ENCODE measurements around the gene SPATA33. TPM values are rescaled to one million over a fixed set of nuclear protein-coding genes. Genes with fewer than 3 reads are reported as not detected.
"Not testable (repeated sequence)": the region's sequence is repeated elsewhere in the genome, so short reads cannot be mapped to it uniquely, and the experiment has no call there.

The SPATA33 gene
- total RNA-seq, 1 donor from 2014 or later, result 12.3 TPM

GRCh38 chr16:89697616-89698331, 40.1 kb downstream of the SPATA33 start:
- H3K4me2 ChIP-seq (ENCODE audit: low read length), result no peak overlapping the region
- H3K4me1 Mint-ChIP-seq (ENCODE audit: low read depth, unreplicated experiment), result no peaks in the 10 kb centered on the region
- H3K9me3 ChIP-seq (ENCODE audit: insufficient read depth, low read depth, low read length), result no peaks in the 10 kb centered on the region
- no peaks in the 10 kb centered on the region for H3K27me3 ChIP-seq (ENCODE audit: insufficient read depth, low read length)
- H3K36me3 ChIP-seq (ENCODE audit: insufficient read depth, low read length), result peaks cover 7% of the 10 kb centered on the region
- H3K9ac ChIP-seq (ENCODE audit: low read length), result no peak overlapping the region
- H3K27me3 Mint-ChIP-seq (ENCODE audit: low read depth, unreplicated experiment), result no peaks in the 10 kb centered on the region
- H3K4me3 ChIP-seq (ENCODE audit: insufficient read depth, low read depth, low read length), result no peak overlapping the region
- H3K4me3 Mint-ChIP-seq (ENCODE audit: unreplicated experiment), result no peak overlapping the region
- peaks cover 14% of the 10 kb centered on the region for H3K4me1 ChIP-seq (ENCODE audit: insufficient read depth, low read length)
- no peak overlapping the region for H3K27ac ChIP-seq (ENCODE audit: low read depth, low read length)
- H4K20me1 ChIP-seq (ENCODE audit: insufficient read depth, low read length), result peaks cover 42% of the 10 kb centered on the region
- H3K27ac Mint-ChIP-seq (ENCODE audit: unreplicated experiment), result no peak overlapping the region
- DNase-seq (ENCODE audit: low read depth) (no peak), FAIRE-seq (no peak)
- H3K79me2 ChIP-seq (ENCODE audit: insufficient read depth, low read length), result no peaks in the 10 kb centered on the region
- H3K9me3 Mint-ChIP-seq (ENCODE audit: unreplicated experiment), result no peaks in the 10 kb centered on the region
- no peak for TF ChIP-seq CTCF (IDR thresholded peaks at IDR 0.05; ENCODE audit: insufficient read depth, low read depth, low read length)
- TF ChIP-seq EZH2 (IDR thresholded peaks at IDR 0.05; ENCODE audit: insufficient read depth, low read length), result no peak
- no peak overlapping the region for H2AFZ ChIP-seq (ENCODE audit: low read depth, low read length)
- peaks cover 11% of the 10 kb centered on the region for H3K36me3 Mint-ChIP-seq (ENCODE audit: low read depth, unreplicated experiment)

GRCh38 chr16:89698717-89699116, 41.1 kb downstream of the SPATA33 start:
- H3K9me3 Mint-ChIP-seq (ENCODE audit: unreplicated experiment); H3K4me3 ChIP-seq (ENCODE audit: insufficient read depth, low read depth, low read length); H2AFZ ChIP-seq (ENCODE audit: low read depth, low read length); H3K27ac ChIP-seq (ENCODE audit: low read depth, low read length); H3K4me1 Mint-ChIP-seq (ENCODE audit: low read depth, unreplicated experiment); DNase-seq (ENCODE audit: low read depth); H3K27ac Mint-ChIP-seq (ENCODE audit: unreplicated experiment); H3K79me2 ChIP-seq (ENCODE audit: insufficient read depth, low read length); FAIRE-seq; H3K36me3 ChIP-seq (ENCODE audit: insufficient read depth, low read length); H3K4me2 ChIP-seq (ENCODE audit: low read length); H3K9me3 ChIP-seq (ENCODE audit: insufficient read depth, low read depth, low read length); H3K9ac ChIP-seq (ENCODE audit: low read length); H3K27me3 Mint-ChIP-seq (ENCODE audit: low read depth, unreplicated experiment); H3K36me3 Mint-ChIP-seq (ENCODE audit: low read depth, unreplicated experiment); H3K27me3 ChIP-seq (ENCODE audit: insufficient read depth, low read length): not testable (repeated sequence)
- H4K20me1 ChIP-seq (ENCODE audit: insufficient read depth, low read length), result peaks cover 42% of the 10 kb centered on the region
- peak overlapping the region; percentile 5 for H3K4me3 Mint-ChIP-seq (ENCODE audit: unreplicated experiment)
- peaks cover 14% of the 10 kb centered on the region for H3K4me1 ChIP-seq (ENCODE audit: insufficient read depth, low read length)

- not testable (repeated sequence) for DNase-seq (ENCODE audit: low read depth); H3K9me3 Mint-ChIP-seq (ENCODE audit: unreplicated experiment); H3K79me2 ChIP-seq (ENCODE audit: insufficient read depth, low read length); H3K36me3 ChIP-seq (ENCODE audit: insufficient read depth, low read length); H3K27ac Mint-ChIP-seq (ENCODE audit: unreplicated experiment); H3K36me3 Mint-ChIP-seq (ENCODE audit: low read depth, unreplicated experiment); H3K27me3 Mint-ChIP-seq (ENCODE audit: low read depth, unreplicated experiment); FAIRE-seq; H3K27me3 ChIP-seq (ENCODE audit: insufficient read depth, low read length); H3K4me1 Mint-ChIP-seq (ENCODE audit: low read depth, unreplicated experiment); H3K9me3 ChIP-seq (ENCODE audit: insufficient read depth, low read depth, low read length); H3K27ac ChIP-seq (ENCODE audit: low read depth, low read length)
- Histone ChIP-seq H4K20me1 (ENCODE audit: insufficient read depth, low read length) (peaks cover 35% of the 10 kb centered on the region), H3K9ac (ENCODE audit: low read length) (peak overlapping the region; percentile 25), H3K4me3 (ENCODE audit: insufficient read depth, low read depth, low read length) (peak overlapping the region; percentile 18), H3K4me1 (ENCODE audit: insufficient read depth, low read length) (peaks cover 14% of the 10 kb centered on the region), H3K4me2 (ENCODE audit: low read length) (peak overlapping the region; percentile 88), H2AFZ (ENCODE audit: low read depth, low read length) (peak overlapping the region; percentile 20)
- H3K4me3 Mint-ChIP-seq (ENCODE audit: unreplicated experiment), result peak overlapping the region; percentile 76
These were observed 42.0 kb downstream of the SPATA33 start for GRCh38 chr16:89699629-89700099.

Data from astrocyte (in vitro differentiated cells and primary cell).